OCI-LY7 (cell line): ENCODE results near the gene ABHD8. TPM values are rescaled to one million over a fixed set of nuclear protein-coding genes. Genes with fewer than 3 reads are reported as not detected.

Experiments
- BruUV-seq: library from RNA; stranded (reverse); fragments of 400-500 nt; replicated peaks from 2 replicates; lab custom pipeline; 2021; lab: Mats Ljungman, UMichigan
- CTCF ChIA-PET: fragments of 300-600 bp; sonication (Branson Sonifier 250); formaldehyde crosslinking; loops from one replicate; lab custom pipeline; 2022; ENCODE audit warnings: antibody characterized with exemption; ENCODE audit not compliant: unreplicated experiment; lab: Charles Lee
- POLR2A ChIA-PET: fragments of 300-600 bp; sonication (Branson Sonifier 250); formaldehyde crosslinking; loops from one replicate; lab custom pipeline; 2022; ENCODE audit warnings: antibody characterized with exemption; lab: Charles Lee
- DNase-seq: peaks from one replicate; pipeline ENCODE4 v3.0.0-alpha.2; 2015; ENCODE audit warnings: low spot score
- H2AFZ ChIP-seq: fragments of 200-600 bp; sonication (generic), shearing (Covaris generic); 2 replicates; pipeline ENCODE4 v1.6.1; 2014; ENCODE audit warnings: mild to moderate bottlenecking, antibody characterized with exemption, low read length, moderate library complexity
- H3K27ac ChIP-seq: fragments of 200-600 bp; sonication (generic); 2 replicates; pipeline ENCODE4 v1.5.1; 2014; ENCODE audit warnings: mixed run types, low read depth, mild to moderate bottlenecking, moderate library complexity, low read length, inconsistent platforms; ENCODE audit not compliant: poor library complexity, severe bottlenecking
- H3K36me3 ChIP-seq: fragments of 200-600 bp; sonication (generic); 2 replicates; pipeline ENCODE4 v1.6.1; 2014; ENCODE audit warnings: mild to moderate bottlenecking, antibody characterized with exemption, low read length, moderate library complexity, mixed read lengths; ENCODE audit not compliant: insufficient read depth
- H3K4me1 ChIP-seq: fragments of 200-600 bp; sonication (generic); 2 replicates; pipeline ENCODE4 v1.5.1; 2014; ENCODE audit warnings: mild to moderate bottlenecking, low read length; ENCODE audit not compliant: insufficient read depth, poor library complexity, severe bottlenecking
- H3K4me2 ChIP-seq: fragments of 200-600 bp; sonication (generic); 2 replicates; pipeline ENCODE4 v1.6.1; 2014; ENCODE audit warnings: mild to moderate bottlenecking, low read length
- H3K4me3 ChIP-seq: fragments of 200-600 bp; sonication (generic); 2 replicates; pipeline ENCODE4 v1.5.1; 2014; ENCODE audit warnings: mild to moderate bottlenecking, low read depth, low read length; ENCODE audit not compliant: poor library complexity, severe bottlenecking
- H3K79me2 ChIP-seq: fragments of 200-600 bp; sonication (generic); 2 replicates; pipeline ENCODE4 v1.6.1; 2016; ENCODE audit warnings: low read depth, mild to moderate bottlenecking, low read length, moderate library complexity, mixed read lengths; ENCODE audit not compliant: insufficient read depth
- H3K9me2 ChIP-seq: fragments of 200-600 bp; sonication (generic); 2 replicates; pipeline ENCODE4 v1.6.1; 2016; ENCODE audit warnings: mild to moderate bottlenecking, low read length, mixed read lengths; ENCODE audit not compliant: insufficient read depth
- H3K9me3 ChIP-seq: fragments of 200-600 bp; sonication (generic); 2 replicates; pipeline ENCODE4 v1.6.1; 2014; ENCODE audit warnings: mild to moderate bottlenecking, mixed run types, low read length, mixed read lengths
- H4K20me1 ChIP-seq: fragments of 200-600 bp; sonication (generic); 2 replicates; pipeline ENCODE4 v1.6.1; 2014; ENCODE audit warnings: mild to moderate bottlenecking, antibody characterized with exemption, low read length, moderate library complexity, mixed read lengths; ENCODE audit not compliant: insufficient read depth
- CTCF ChIP-seq: fragments of 200-600 bp; sonication (generic); conservative IDR thresholded peaks from 2 replicates; pipeline ENCODE4 v1.5.1; 2014; ENCODE audit warnings: mild to moderate bottlenecking, antibody characterized with exemption, low read length, moderate library complexity, mixed read lengths
- EZH2phosphoT487 ChIP-seq: fragments of 200-600 bp; sonication (generic); IDR thresholded peaks from 2 replicates; pipeline ENCODE4 v1.6.1; 2018; ENCODE audit warnings: low read depth, borderline replicate concordance, mild to moderate bottlenecking, mixed run types, antibody characterized with exemption, low read length, moderate library complexity, mixed read lengths
- intact Hi-C: fragments of 100-400 bp; cut with micrococcal nuclease; formaldehyde crosslinking; loops from one replicate; pipeline ENCODE4 v1.10.0; 2022; ENCODE audit not compliant: unreplicated experiment
- total RNA-seq, 2 experiments: library from RNA; depleted of rRNA in 1 of 2; stranded (reverse); fragments of >200 nt in 1 of 2; shearing (Covaris generic) in 1 of 2; gene quantifications; 2 replicates each; pipeline ENCODE4 v1.2.3, GENCODE V29; 2014 to 2022

The ABHD8 gene
- total RNA-seq, 2 experiments from 2014 or later = 11.6 to 18.9 TPM

DNA sequence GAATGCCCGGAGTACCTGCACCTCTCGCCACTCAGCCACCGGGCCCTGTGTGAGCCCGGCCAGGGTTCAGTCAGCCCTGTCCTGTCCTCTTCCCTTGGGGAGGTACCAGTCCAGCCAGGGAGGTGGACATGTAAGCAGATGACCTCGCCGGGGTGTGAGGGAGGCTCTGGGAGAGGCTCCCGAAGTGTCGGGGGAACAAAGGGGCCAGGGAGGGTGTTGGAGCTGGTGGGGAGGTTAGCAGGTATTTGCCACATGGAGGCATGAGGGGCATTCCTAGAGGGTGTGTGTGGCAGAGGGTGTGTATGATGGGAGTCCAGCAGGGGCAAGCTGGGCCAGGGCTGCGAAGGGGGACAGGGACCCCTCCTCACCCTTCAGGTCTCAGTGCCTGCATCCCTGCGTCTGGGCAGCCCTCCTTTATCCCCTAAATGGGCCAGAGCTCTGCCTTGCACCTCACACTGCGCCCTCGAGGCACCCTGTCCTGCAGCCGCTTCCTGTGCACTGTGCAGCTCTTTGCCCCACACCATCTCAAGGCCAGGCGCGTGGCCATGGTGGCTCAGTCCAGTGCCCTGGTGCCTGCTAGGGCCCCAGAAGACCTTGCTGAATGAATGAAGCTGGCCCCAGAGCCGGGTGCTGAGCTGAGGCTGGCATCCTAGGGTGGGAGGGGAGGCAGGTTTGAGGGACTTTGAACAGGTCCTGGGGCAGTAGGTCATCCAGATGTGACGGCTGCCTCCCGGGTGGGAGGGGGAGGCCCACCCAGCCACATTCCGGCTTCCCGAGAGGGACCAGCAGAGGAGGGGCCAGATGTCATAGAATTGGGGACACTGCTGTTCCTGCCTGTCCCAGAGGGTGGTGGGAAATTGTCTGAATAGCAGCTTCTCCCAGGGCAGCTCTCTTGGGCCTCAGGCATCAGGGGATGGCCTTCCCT, 9.2 kb upstream of the ABHD8 start:
- H3K4me2 ChIP-seq = no peak overlapping the region

DNA sequence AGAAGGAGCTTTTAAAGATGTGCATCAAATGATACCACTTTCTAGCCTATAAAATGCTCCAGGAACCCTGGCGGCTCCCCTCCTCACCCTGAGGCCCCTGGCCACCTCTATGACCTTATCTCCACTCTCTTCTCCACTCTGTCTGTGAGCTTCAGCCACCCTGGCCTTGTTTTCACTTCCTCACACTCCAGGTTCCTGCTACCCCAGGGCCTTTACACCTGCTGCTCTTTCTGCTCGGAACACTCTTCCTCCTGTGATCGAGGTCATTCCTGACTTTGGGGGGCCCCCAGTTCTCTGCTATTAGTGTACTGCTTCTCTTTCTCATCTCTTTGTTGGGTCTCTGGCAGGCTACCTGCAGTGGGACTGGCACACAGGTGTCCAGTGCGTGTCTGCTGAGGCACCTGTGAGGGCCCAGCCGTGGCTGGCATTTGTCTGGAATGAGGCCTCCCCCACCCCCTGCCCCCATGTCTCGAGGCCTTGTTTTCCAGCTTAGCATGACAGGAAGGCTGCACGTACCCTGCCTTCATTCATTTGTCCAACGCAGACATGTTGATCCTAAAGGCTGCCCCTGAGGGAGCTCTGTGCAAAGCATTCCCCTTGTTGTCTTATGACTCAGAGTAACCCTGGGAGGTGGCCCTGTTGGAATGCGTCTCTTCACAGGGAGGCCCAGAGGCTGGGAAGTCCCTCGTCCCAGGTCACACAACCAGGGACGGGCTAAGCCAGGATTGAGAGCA, 8.4 kb upstream of the ABHD8 start:
- intact Hi-C loops = no loop called here
- Histone ChIP-seq H3K9me2 (no peaks in the 10 kb centered on the region), H2AFZ (no peak overlapping the region), H3K36me3 (peaks cover 37% of the 10 kb centered on the region), H3K9me3 (no peaks in the 10 kb centered on the region), H3K27ac (no peak overlapping the region), H3K4me3 (no peak overlapping the region), H4K20me1 (0 out of 2 replicates have a peak, but pooled peaks cover 5% of the 10 kb centered on the region), H3K4me1 (peaks cover 19% of the 10 kb centered on the region), H3K4me2 (no peak overlapping the region), H3K79me2 (peaks cover 25% of the 10 kb centered on the region)
- TF ChIP-seq EZH2phosphoT487 (no peak), CTCF (no peak)
- ChIA-PET POLR2A (no interaction called here), CTCF (no interaction called here)
- no TSS peak for BruUV-seq
- DNase-seq = no peak

More for the DNA sequence above, 9.2 kb upstream of the ABHD8 start:
- no TSS peak for BruUV-seq
- H3K27ac ChIP-seq = no peak overlapping the region
- H3K4me1 ChIP-seq = peaks cover 18% of the 10 kb centered on the region
- H2AFZ ChIP-seq = no peak overlapping the region
- H3K36me3 ChIP-seq = peaks cover 35% of the 10 kb centered on the region
- no peak for DNase-seq
- 0 out of 2 replicates have a peak, but pooled peaks cover 5% of the 10 kb centered on the region for H4K20me1 ChIP-seq
- ChIA-PET CTCF (no interaction called here), POLR2A (interaction anchor here (1.0 kb wide), 1 partner anchor 20 kb away, joined by 6 read pairs; no protein-coding TSS in a partner anchor)
- intact Hi-C loops = no loop called here
- no peaks in the 10 kb centered on the region for H3K9me3 ChIP-seq
- no peak overlapping the region for H3K4me3 ChIP-seq
- H3K9me2 ChIP-seq = no peaks in the 10 kb centered on the region
- no peak for TF ChIP-seq EZH2phosphoT487
- no peak for TF ChIP-seq CTCF
- H3K79me2 ChIP-seq = peaks cover 22% of the 10 kb centered on the region
